ENCODE results near the gene SNAPC1.

The SNAPC1 gene

DNA sequence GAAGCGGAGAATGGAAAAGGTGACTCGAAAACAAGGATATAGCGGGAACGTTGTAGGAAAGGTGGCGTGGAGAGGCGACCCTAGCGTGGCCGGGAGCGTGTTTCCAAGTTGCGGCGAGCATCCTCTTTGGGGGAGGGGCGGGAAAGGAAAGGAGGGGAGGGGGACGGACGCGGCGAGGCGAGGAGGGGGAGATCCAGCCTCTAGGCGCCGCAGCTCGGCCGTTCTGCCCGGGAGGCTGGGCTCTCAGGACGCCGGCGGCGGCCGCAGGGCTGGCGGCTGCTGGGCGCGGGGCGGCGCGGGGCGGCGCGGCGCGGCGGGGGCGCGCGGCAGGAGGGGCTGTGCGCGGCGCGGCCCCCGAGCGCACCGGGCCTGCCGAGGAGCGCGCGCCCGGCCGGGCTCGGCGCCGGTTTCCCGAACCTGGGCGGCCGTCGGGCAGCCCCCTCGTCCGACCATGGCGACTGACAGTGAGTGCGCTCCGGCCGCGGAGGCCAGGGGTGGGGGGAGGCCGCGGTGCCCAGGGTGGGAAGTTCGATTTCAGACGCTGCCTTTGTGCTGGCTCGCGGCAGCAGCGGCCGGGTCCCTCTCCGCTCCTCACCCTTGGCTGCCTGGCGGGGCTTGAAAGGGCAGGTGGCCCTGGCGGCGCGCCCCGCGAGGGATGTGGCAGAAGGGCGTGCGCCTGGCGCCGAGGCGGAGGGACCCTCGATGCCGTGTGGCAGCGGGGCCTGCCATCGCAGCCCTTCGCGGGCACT, 50.3 kb downstream of the SNAPC1 start, which contains the start of gene SYT16:
Gene SYT16, plus strand, starts transcription at position 357 of the 749 bp plus-strand sequence.
- peak in 1 of 2 experiments; percentile 8 for DNase-seq

DNA sequence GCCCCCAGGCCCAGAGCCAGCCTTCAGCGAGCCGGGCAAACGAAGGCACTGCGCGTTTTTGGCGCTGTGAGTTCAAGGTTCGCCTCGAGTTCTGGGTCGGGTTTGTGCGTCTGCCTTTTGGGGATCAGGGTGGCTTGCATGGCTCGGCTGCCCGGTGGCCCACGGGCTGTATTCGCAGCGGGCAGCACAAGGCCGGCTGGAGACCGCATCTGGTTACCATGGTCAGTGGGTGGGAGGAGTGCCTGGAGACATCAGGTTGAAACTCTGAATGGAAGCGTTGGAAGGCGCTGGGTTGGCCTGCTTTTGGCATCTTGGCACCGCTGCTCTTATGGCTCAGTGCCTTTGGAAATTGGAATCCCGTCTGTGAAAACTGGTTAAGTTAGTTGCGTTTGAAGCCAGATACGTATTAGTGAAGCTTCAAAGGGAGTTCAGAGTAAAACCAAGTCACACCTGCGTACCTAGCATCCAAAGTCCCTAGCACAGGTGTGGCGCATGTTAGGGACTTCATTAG, 50.9 kb downstream of the SNAPC1 start:
- no peak for DNase-seq

DNA sequence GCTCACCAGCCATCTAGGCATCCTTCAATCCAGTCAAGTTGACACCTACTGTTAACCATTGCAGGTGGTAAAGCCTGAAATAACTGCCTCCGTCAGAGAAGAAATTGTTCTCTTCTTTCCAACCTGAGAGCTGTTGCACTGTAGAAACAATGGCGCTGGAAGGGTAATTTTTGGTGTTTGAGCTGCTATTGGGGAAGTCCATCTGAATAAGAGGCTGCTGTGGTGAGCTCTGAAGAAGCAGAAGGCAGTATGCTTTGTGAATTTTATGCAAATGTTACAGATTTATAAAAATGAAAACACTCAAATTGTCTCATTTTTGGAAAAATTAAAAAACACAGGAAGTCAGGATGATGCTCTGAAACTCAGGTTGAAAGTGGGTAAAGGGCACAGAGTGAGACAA, 60.2 kb downstream of the SNAPC1 start:
- no peak for DNase-seq

DNA sequence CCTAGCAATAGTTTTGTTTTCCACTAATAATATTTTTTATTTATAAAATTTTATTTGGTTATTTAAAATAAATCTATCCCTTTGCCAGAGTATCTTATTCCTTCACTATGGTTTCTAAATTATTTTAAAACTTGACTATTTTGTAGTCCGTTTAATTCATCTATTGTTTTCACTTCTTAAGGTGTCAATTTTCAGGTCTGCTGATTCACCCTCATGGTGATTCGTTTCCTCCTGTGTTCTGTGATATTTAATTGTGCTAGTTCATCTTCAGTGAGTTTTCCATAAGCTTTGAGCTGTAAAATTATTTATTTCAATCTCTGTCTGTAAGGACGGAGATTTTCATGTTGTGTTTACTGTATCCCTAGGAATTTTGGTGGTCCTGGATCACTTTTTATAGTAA, 70.6 kb downstream of the SNAPC1 start:
- no peak for DNase-seq

DNA sequence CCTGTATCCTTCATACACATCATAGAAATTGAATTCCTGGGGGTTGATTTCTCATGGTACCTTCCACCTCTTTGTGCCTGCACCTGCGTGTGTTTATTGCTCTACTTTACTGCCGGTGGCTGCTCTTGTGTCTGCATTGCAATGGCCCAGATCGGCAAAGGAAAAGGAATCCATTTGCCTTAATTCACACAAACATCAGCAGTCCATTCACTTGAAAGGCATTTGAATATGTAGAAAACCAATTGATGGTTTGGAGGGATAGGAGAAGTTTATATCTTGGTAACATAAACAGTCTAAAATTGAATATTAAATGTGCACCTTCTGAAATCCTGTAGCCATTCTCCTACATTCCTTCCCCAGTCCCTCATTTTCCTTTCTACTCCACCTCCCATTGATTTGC, 74.0 kb downstream of the SNAPC1 start:
- DNase-seq = no peak

DNA sequence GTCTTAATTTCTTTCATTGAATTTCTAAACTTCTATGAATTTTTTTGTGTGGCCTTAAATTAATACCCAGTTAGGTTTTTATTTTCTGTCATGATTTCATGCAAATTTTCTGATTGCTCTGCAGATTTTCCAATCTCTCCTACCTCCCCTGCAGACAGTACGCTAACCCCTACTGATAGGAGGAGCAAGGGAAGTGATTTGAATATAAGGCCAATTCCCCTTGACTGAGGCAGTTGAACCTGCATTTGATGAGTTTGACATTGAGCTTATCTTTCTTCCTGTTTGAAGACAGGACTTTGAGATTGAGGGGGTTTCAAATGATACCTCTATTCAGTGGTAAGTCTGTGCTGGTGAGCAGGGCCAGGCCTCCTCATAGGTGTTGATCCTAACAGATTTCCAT, 74.6 kb downstream of the SNAPC1 start:
- no peak for DNase-seq

DNA sequence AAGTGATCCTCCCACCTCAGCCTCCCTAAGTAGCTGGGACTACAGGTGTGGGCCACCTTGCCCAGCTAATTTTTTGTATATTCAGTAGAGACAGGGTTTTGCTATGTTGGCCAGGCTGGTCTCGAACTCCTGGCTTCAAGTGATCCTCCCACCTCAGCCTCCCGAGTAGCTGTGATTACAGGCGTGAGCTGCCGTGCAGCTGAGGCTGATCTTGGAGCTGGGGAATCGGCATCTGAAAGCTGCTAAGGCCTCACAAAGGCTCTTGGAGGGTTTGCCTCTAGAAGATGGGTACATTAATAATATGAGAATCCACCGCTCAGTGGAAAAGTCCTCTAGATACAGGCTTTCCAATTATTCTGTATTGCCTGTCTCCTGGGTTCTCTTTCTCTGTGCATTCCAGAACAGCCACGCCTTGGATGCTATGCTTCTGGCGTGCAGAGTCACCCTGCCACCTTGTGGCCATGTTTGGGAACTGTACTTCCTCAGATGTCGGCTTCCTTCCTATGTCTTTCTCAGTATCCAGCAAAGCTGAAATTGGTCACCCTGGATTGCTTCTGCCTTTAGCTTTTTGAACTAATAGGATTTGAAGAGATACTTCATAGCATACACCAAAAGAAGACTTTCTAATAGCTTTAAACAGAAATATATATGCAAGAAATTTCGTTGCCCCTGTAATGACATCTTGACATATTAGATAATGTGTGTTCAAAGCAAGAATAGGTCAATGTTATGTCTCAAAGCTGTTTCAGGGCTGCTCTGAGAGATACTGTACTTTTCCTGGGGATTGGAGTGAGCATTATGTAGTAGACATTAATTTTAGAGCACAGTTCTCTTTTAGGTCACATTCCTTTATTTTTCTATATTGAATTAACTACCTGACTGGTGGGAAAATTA, 75.4 kb downstream of the SNAPC1 start:
- peak; percentile 24 to 70 for DNase-seq

DNA sequence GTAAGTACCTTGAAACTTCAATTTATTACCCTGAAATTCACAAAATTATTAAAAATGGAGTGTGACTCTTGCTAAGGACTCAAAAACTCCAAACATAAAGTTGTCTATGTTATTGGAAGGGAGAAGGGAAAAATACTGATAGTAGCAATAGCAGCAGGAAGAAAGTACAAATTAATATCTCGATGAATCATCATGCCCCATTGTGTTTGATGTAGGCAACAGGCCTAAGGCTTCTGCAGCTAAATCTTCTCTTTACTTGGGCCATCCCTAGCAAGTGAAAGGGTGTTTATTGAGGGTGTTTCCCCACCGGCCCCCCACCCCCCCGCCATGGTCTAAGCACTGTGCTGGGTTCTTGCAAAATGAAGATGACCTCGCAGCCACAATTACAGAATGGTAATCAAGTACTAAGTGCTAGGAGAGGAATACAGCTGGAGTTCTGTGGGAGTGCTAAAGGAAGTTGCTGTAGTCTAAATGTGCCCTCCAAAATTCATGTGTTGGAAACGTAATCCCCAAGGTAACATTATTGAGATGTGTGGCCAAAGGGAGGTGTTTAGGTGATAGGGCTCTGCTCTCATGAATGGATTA, 76.5 kb downstream of the SNAPC1 start:
- no peak for DNase-seq

DNA sequence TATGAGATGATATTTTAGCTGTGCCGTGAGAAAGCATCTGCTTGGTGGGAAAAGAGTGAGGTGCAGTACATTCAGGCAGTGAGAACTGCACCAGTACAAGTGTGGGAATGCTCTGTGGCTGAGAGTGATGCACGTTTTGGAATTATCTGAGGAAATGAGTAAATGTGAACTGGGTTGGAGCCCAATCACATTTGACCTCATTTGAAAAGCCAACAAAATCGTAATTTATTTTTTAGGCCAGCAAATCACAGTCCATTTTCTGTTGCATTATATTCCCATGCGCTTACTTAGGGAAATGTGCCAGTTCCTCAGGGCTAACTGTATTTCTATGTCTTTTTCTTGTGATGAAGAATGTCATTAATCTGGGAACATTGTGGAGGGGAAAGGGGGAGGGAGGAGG, 77.3 kb downstream of the SNAPC1 start:
- no peak for DNase-seq

DNA sequence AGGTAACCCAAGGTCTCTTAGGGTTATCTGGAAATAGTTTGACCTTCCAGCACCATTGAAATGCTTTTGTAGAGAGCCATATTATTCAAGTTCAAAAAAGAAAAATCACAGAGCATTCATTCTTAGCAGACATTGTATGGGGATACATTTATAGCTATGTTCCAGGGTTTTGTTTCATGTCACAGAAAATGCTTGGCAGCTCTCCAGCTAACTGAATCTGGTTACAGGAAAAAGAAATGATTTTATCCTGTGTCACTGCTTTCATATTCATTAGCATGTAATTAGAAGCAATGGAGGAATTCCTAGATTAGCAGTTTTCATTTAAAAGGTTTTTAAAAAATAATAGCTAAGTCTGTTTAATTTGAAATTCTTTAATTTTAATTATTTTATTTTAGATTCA, 78.9 kb downstream of the SNAPC1 start:
- no peak for DNase-seq

All from NCI-H1930 (cell line).